Tibial artery (tissue), 4 donors: ENCODE data around the gene GAS7.
A peak's percentile ranks its signal among the peaks of the same experiment; 100 is the strongest.
"Not testable (repeated sequence)": the region's sequence is repeated elsewhere in the genome, so short reads cannot be mapped to it uniquely, and the experiment has no call there.

Experiments used
- DNase-seq, 2 donors: peaks; one replicate each; pipeline ENCODE4 v3.0.0-alpha.2; 2019
- H3K27ac ChIP-seq, 2 donors: fragments of 200-600 bp; sonication (generic) in 1 of 2; 1 replicate in 1 of 2; 2 replicates in 1 of 2; pipeline ENCODE4 v1.5.1; 2018 to 2019; ENCODE audit warnings: mild to moderate bottlenecking in 1 of 2
- H3K27me3 ChIP-seq, 2 donors: fragments of 200-600 bp; sonication (generic) in 1 of 2; one replicate each; pipeline versions ENCODE4 v1.5.1 to v1.6.0; 2016 to 2019
- H3K36me3 ChIP-seq, 3 donors: fragments of 200-600 bp; sonication (generic) in 2 of 3; one replicate each; pipeline ENCODE4 v1.5.1; 2016 to 2019; ENCODE audit warnings: mild to moderate bottlenecking in 2 of 3
- H3K4me1 ChIP-seq, 4 donors: fragments of 200-600 bp; sonication (generic) in 2 of 4; 1 replicate in 3 of 4; 2 replicates in 1 of 4; pipeline ENCODE4 v1.5.1; 2016 to 2019
- H3K4me3 ChIP-seq, 2 donors: fragments of 200-600 bp; sonication (generic) in 1 of 2; 1 replicate in 1 of 2; 2 replicates in 1 of 2; pipeline ENCODE4 v1.5.1; 2018 to 2019; ENCODE audit warnings: mild to moderate bottlenecking in 2 of 2
- H3K9me3 ChIP-seq, 3 donors: fragments of 200-600 bp; sonication (generic) in 1 of 3; one replicate each; pipeline ENCODE4 v1.5.1; 2016 to 2019
- CTCF ChIP-seq, 2 experiments: fragments of 200-600 bp in 1 of 2; fragments of 450-650 bp in 1 of 2; IDR thresholded peaks; one replicate each; pipeline ENCODE4 v1.5.1; 2017 to 2019; ENCODE audit warnings: antibody characterized with exemption in 2 of 2, mild to moderate bottlenecking in 1 of 2, moderate library complexity in 1 of 2
- intact Hi-C: fragments of 100-400 bp; cut with DNase I; formaldehyde crosslinking; loops from one replicate; pipeline ENCODE4 v1.15.0; 2023; ENCODE audit warnings: low total_unique reads

Gene GAS7

GRCh38 chr17:10102817-10103216, 95.6 kb downstream of the GAS7 start:
- Histone ChIP-seq H3K4me1 (no peaks in the 10 kb centered on the region), H3K27me3 (no peaks in the 10 kb centered on the region), H3K4me3 (no peak overlapping the region), H3K27ac (no peak overlapping the region), H3K36me3 (no peaks in the 10 kb centered on the region), H3K9me3 (no peaks in the 10 kb centered on the region)
- intact Hi-C loops = loop anchor here (5.0 kb wide), 1 partner anchor 976 kb away; no protein-coding TSS in a partner anchor
- TF ChIP-seq CTCF (IDR thresholded peaks at IDR 0.05) = no peak
- peak in 1 of 2 donors; percentile 34 for DNase-seq

GRCh38 chr17:10099051-10099571, 99.3 kb downstream of the GAS7 start:
- intact Hi-C loops = no loop called here
- Histone ChIP-seq H3K4me3 (no peak overlapping the region), H3K27me3 (no peaks in the 10 kb centered on the region), H3K4me1 (no peaks in the 10 kb centered on the region), H3K36me3 (no peaks in the 10 kb centered on the region), H3K9me3 (no peaks in the 10 kb centered on the region), H3K27ac (no peak overlapping the region)
- TF ChIP-seq CTCF (IDR thresholded peaks at IDR 0.05) = no peak
- peak in 1 of 2 donors; percentile 51 for DNase-seq

DNA sequence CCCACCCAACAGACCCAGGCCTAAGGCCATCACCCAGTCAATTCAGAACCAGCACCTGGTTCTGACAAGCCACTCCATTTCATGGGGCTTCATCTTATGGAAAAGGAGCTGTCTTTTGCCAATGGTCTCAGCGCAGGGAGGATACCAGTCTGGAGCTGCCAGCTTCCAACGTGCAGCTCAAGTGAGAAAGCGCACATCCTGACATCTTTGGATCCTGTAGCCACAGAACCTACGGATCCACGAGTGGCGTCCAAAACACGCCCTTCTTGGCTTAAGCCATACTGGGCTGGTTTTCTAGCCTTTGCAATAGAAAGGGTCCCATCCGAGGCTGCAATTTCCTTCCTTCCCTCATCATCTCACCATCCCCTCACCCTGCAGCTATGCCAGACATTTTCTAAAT, 101.8 kb downstream of the GAS7 start:
- Histone ChIP-seq H3K9me3 (peaks cover 0 to 10% (median 8%) of the 10 kb centered on the region in 3 donors), H3K27ac (no peak overlapping the region), H3K27me3 (no peaks in the 10 kb centered on the region), H3K4me1 (no peaks in the 10 kb centered on the region), H3K36me3 (no peaks in the 10 kb centered on the region), H3K4me3 (no peak overlapping the region)
- intact Hi-C loops = no loop called here
- no peak for TF ChIP-seq CTCF (IDR thresholded peaks at IDR 0.05)
- no peak for DNase-seq

DNA sequence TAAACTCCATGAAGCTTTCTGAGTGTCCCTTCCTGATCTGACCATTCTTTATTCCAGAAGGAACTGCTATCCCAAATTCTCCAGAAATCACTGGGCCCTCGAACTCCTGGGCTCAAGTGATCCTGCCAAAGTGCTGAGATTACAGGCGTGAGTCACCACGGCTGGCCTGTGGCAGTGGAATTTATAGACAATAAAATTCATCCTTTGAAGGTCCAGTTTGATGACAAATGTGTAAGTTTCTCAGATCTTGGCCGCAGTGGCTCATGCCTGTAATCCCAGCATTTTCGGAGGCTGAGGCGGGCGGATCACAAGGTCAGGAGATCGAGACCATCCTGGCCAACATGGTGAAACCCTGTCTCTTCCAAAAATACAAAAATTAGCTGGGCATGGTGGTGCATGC, 103.1 kb downstream of the GAS7 start:
- intact Hi-C loops, H3K4me3 ChIP-seq, H3K36me3 ChIP-seq: not testable (repeated sequence)

GRCh38 chr17:10094797-10095196, 103.6 kb downstream of the GAS7 start:
- Histone ChIP-seq H3K4me3 (no peak overlapping the region), H3K27me3 (peaks cover 0 to 2% of the 10 kb centered on the region in 2 donors), H3K4me1 (no peaks in the 10 kb centered on the region), H3K27ac (no peak overlapping the region), H3K36me3 (no peaks in the 10 kb centered on the region), H3K9me3 (peaks cover 0 to 10% (median 8%) of the 10 kb centered on the region in 3 donors)
- peak in 1 of 2 donors; percentile 37 for DNase-seq
- TF ChIP-seq CTCF (IDR thresholded peaks at IDR 0.05) = no peak
- intact Hi-C loops = no loop called here

More for the DNA sequence above, 103.1 kb downstream of the GAS7 start:
- H3K4me1 ChIP-seq, H3K27me3 ChIP-seq, H3K27ac ChIP-seq: not testable (repeated sequence)
- H3K9me3 ChIP-seq = peaks cover 0 to 10% (median 8%) of the 10 kb centered on the region in 3 donors
- peak in 1 of 2 donors; percentile 60 for DNase-seq

GRCh38 chr17:10092595-10092994, 105.8 kb downstream of the GAS7 start:
- DNase-seq = peak in 1 of 2 donors; percentile 24
- H3K27ac ChIP-seq = no peak overlapping the region
- no peak for TF ChIP-seq CTCF (IDR thresholded peaks at IDR 0.05)
- no peaks in the 10 kb centered on the region for H3K4me1 ChIP-seq
- H3K27me3 ChIP-seq = peaks cover 0 to 2% of the 10 kb centered on the region in 2 donors
- peaks cover 0 to 10% (median 8%) of the 10 kb centered on the region in 3 donors for H3K9me3 ChIP-seq
- no peaks in the 10 kb centered on the region for H3K36me3 ChIP-seq
- intact Hi-C loops = no loop called here
- H3K4me3 ChIP-seq = no peak overlapping the region
